NCI-H345 (cell line): ENCODE measurements around the gene NAV2.

ENCODE experiments used
- DNase-seq: peaks from one replicate; lab custom pipeline; 2025; lab: John Stamatoyannopoulos, UW

Gene NAV2

DNA sequence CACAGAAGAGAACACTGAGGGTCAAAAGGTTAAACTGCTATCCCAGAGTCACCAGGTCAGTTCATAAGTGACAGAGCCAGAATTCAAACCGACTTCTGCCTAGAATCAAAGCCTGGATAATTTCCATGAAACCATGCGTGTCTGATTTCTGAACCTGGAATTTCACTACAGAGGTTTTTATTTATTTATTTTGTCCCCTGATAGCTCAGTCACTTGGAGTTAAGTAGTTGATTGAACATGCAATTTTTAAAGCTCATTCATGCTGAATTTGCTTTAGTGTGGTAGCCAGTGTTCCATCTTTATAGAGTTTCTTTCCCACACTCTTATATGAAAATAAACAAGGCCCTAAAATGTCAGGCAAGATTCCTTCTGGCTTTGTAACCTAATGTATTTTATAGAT is 93.2 kb downstream of the NAV2 start:
- DNase-seq = no peak

DNA sequence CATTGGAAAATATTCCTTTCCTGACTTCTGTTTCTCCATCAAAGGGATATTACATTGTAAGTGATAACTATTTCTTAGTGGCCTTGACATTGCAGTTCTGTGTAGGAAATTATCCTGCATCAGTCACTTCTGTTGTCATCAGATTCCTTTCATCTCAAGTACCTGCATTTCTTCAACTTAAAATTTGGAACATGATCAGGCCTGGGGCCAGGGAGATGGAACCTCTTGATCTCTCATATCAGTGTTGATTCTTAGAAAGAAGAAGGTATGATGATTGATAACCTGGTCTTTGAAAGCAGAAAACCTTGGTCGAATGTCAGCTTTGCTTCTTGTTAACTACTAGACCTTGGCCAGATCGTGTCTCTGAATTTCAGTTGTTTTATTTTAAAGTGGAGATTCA is 93.6 kb downstream of the NAV2 start:
- DNase-seq = no peak

DNA sequence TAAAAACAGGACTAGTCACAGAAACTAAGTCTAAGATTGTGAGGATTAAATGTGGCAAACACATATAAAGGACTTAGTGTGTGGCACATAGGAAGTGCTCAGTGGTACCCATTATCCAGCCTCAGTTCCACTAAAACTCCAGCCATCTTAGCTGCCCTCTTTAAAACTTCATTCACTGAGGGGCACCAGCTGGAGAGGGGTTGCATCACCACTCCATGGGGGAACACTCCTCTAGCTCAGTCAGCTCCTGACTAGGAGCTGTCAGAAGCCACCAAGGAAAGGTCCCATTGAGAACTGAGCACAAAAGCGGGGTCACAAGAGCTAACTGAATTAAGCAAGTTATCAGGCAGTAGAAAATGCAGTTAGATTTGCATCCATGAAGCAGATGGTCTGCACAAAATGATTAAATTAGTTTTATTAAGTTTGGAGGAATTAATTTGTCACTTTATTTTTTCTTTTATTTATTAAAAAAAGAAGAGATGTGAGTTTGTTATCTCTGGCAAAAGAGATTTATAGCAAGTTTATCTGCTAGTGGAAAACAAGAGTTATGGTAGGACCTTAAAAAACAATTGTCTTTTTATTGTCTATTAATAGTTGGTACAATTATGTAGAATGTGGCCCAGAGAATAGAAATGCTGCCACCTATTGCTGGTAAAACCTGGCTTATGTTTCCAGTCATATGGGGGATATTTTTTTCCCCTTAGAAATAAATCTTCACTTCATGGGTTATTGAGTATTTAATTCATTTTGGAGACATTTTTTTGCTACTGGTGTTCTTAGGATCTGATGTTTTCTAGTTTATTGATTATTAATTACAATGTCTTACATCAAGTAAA is 95.7 kb downstream of the NAV2 start:
- DNase-seq = peak; percentile 61

DNA sequence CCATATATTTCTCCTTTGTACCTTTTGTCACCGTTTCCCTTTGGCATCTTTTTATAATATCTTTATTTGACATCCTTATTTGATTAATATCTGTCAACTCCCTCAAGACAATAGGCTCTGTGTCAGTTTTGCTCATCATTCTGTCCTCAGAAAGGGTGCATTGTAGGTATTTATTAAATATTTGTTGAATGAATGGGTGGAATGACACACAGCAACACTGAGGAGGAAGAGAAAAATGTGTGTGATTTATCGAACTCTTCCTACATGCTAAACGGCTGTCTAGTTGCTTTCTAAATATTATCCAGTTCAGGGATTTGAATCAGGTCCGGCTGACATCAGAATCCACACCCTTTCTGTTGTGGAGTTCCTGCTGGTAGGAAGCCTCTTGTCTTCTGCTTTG is 98.2 kb downstream of the NAV2 start:
- DNase-seq = no peak

DNA sequence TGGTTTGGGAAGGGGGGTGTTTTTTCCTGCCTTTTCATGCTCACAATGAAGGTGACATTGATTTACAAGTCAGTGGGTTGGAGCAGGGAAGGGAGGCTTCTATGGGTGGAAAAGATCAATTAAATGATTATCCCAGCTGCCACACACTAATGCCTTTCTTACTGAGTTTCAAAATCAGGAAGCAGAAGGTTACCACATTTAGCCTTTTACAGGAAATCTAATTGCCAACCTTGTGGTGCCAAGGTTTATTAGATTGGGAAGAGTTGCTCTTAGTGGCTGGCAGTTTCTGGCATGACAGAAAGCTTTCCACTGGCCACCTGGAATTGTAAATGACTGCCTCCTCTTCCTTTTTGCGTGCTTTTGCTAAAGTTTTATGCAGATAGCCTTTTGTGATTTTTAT is 98.7 kb downstream of the NAV2 start:
- no peak for DNase-seq

DNA sequence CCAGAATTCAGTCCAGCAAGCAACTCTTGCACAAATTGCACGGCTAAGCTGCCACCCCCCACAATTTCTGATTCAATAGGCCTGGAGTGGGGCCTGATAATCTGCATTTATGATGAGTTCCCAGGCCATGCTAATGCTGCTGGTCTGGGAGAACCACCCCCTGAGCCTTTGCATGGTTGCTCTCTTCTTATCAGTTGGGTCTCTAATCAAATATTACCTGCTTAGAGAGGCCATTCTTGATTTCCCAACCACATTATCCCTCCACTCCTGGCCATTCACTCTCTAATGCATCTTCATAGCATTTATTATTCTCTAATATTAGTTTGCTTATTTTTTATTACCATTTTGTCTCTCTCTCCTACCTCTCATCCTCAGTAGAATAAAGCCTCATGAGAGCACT is 99.5 kb downstream of the NAV2 start:
- DNase-seq = no peak

DNA sequence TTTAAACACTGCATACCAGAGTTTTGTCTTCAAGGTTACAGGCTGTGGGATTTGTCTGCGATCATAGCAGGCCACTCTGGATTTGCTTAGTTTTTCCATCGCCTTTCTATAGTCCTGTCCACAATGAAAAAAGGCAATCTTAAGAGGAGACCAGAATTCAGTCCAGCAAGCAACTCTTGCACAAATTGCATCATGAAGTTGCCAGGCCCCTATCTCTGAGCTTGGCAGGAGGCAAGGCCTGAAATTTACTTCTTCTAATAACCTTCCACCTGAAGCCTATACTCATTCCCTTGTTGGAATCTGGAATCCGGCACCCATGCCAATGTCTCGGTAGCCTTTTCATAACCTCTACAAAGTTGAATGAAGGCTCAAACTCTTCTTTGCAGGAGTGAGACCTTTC is 100.1 kb downstream of the NAV2 start:
- DNase-seq = no peak

DNA sequence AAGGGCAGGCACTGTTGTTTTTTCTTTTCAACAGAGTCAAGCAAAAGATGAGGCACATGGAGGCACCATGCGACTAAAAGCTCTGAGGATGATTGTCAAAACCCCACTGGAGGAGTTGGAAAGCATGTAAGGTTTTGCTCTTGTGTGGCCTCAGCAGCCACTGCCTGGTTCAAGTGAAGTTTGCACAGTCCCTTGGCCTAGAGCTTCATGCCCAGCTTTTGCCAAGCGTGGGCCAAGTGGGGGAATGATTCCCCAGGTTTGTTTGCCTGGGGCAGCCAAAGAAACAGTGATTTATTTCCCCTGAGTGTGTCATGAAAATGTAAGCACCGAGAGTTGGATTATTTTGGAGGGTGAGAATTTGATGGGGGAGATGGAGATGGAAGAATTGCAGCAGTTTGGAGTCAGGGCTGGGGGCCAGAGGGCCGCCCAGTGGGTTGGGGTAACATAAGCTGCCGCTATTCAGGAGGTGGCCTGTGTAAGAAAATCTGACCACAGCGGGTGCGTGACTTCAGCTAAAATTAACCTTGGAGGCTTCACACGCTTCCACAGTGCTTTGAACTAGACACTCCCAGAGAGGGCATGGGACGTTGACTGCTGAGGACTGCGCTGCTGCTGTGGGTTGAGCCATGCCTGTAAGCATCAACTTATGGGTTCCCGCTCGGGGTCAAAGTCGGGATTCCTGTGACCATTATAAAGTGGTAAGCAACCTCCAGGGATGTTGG is 100.7 kb downstream of the NAV2 start:
- no peak for DNase-seq

DNA sequence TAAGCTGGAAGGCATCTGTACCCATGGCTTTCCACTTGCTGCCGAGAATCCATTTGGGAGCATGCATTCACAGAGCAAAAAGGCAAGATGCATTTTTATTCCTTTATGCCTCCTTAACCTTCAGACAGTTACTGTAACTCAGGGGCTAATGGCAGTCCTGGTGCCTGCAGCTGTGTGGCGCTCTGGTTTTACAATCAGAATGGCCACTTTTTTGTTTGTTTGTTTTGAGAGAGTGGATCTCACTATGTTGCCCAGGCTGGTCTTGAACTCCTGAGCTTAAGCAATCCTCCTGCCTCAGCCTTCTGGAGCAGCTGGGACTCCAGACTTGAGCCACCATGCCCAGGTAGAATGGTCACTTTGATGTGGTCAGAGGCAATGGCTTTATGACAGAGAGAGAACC is 101.8 kb downstream of the NAV2 start:
- DNase-seq = peak; percentile 30

DNA sequence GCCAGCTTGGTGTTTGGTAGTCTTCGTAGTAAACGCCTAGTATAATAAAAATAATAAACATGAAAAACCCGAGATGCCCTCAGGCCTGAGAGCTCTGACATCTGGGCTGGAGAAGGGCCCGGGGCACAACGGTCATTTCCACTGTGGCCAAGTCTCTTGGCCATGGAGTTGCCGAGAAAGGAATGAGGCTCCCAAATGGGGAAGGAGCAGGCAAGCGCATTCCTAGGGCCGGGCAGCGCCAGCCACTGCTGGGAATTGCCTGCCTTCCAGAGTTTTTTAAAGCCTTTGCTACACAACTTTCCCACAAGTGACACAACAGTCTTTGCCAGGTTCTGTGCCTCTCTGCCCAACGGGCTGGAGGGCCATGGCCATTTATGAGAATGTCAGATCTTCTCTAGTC is 103.4 kb downstream of the NAV2 start:
- DNase-seq = no peak

DNA sequence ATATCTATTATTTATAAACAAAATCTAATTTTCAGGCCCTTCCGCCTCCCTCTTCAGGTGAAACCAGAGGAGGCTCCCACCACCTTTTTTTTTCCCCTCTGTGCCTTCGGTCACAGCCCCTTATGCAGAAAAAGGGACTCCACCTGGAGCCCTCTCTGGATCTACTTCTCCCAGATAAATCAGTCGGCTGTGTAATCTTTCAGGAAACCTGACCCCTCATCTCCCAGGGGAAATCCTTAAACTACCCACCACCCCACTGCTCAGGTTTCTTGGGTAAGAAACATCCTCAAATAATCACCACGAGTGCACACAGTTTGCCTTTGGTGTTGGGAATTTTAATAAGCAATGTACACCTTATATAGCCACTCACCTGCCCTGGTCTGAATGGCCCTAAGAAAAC is 104.2 kb downstream of the NAV2 start:
- peak; percentile 30 for DNase-seq

DNA sequence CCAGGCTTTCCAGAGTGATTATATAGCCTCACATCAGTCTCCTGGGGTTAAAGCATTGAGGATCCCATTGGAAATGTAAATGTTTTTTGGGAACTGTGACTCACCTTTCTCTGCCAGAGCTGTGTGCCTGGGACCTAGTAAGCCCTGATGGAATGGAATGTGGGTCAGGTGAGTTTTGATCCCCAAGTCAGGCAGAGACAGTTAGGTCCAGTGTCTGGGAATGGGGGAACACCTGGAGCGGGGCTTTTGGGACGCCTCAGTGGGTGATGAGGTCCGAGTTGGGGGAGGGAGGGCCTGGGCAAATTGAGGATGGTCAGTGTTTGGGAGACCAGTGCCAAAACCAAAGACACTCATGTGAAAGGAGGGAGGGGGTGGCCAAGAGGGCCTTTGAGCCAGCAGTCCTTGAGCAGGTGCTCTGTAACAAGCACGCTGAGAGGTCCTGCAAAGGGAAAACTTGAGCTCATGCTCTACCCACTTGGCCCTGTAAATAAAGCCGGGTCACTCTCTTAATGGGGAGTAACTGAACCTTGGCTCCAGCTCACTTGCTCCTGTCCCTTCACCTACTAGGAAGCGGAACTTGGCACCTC is 104.7 kb downstream of the NAV2 start:
- no peak for DNase-seq

DNA sequence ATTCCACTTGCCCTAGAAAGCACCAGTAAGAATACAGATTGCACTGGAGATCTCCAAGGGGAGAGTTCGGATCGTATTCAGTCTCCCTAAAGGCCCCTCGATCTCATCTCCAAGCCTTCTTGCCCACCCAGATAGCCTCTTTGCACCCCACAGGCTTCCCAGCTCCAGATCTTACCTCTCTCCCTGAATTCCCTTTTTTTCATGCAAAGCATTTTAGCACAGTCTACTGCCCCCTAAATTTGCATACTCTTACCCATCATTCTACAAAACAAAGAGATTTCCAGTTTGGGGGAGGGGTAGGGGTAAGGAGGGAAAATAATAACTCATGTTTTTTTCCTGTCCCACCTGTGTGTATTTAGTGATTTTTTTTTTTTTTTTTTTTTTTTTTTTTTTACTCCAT is 105.2 kb downstream of the NAV2 start:
- peak; percentile 46 for DNase-seq

DNA sequence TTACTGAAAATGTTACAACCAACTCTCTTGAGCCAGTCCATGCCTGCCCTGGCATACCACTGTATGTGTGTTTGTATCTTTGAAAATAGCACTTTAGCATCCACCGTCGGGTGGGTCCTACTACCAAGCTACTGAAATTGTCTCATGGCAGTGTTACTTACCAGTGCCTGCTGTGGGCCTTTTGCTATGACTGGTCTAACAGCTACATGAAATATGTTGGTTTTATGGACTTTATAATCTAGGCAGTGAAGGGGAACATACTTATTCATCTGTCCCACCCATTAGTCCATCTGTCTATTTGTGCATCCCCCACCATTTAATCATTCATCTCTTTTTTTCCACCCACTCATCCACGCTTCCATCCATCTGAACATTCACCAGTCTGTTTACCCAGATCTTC is 106.0 kb downstream of the NAV2 start:
- peak; percentile 97 for DNase-seq

DNA sequence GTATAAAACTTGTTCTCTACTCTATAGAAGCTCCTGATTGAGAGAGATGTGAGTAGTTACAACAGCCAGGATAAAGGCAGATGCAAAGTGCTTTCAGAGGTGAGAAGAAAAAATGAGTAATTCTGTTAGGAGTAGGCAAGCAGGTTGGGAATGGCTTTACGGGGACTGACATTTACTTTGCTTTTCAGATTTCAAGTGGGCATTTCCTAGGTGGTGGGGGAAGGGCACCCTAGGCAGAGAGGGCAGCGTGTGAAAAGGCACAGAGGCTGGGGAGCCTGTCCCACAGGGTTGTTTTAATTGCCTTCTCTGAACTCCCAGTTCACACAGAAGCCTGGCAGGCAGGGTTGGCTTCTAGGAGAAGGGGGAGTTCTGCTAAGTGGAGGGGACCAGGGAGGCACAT is 106.5 kb downstream of the NAV2 start:
- peak; percentile 97 for DNase-seq

DNA sequence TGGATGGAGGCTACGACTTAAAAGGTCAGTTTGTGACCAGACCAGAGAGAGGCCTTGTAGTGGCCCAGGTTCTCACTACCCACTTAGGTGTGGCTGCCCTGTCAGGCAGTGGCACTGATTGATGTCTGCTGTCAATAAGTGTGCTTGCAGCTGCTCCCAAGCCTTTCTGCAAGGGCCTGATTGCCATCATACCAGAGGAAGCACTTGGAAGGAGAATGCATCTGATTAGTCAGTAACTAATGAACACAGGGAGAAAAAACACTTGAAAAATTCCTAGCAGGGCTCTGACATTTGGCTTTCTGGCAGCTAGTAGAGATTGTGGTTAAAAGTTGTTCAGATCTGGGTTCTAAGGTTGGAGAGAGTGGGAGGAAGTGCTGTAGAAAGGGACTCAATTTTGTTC is 107.5 kb downstream of the NAV2 start:
- peak; percentile 30 for DNase-seq

DNA sequence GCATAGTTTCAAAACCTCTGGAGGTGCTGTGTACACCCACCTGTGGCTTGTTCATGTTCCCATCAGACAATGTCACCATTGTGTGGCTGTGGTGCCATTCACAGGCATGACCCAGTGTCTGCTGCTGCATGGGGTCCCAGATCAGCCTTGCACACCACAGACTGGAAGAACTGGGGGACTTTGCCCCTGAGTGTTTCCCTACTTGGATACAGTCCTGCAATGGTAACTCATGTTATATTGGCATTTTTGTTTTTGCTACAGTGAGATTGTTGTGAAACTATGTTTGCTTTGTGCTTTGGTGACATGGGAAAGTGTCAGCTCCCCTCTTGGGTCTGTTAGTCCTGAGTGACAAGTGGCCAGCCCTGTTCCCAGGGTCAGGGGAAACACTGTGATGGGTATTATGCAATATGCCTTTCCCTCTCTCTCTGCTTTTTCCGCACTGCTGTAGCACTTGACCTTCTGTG is 108.8 kb downstream of the NAV2 start:
- peak; percentile 15 for DNase-seq

DNA sequence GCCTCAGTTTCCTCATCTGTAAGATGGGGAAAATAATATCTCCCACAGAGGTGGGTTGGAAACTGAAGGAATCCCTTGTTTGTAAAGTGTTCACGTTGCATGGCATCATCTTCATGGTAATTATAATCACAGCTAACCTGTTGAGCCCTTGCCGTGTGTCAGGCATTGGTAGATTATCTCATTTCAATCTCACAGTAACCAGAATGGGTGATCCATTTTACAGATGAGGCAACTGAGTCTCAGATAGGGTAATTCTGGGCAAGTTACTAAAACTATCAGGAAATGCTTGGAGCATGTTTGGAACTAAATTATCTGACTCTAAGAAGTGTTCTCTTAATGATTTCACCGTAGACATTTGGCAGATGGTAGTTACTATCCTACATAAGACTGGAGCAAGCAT is 109.4 kb downstream of the NAV2 start:
- DNase-seq = no peak

DNA sequence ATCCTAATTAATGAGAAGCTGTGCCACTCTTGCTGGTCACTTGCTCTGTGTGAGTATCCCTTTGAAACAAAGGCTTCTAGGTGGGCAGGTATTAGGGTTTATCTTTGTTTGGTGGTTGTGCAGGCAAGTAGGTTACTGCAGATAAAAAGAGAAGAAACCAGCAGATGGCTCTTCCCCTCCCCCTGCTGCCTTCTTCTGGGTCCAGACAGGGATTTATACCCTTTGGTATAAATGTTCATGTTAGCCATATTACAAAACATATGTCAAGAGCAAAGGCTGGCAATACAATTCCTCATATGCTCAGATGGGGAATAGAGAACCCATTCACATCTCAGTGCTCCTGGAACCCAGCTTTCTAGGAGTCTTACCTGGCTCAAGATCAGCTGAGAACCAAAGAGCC is 109.9 kb downstream of the NAV2 start:
- DNase-seq = no peak

DNA sequence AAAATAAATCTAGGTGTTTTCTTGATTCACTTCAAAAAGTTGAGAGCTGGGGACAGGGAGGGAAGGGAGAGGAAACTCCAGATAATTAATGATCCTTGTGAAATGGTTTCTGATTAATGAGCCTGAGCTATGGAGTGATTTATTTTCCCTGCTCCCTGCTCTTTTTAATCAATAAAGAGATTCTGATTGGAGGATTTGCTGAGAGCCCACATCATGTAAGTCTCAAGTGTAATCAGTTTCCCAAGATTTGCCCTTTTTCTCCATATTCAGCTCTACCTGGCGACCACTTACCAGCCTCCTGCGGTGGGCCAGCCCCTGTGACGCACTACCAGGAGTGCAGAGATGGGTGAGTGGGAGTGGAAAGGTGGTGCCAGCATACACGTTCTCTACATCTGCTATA is 114.0 kb downstream of the NAV2 start:
- DNase-seq = no peak

DNA sequence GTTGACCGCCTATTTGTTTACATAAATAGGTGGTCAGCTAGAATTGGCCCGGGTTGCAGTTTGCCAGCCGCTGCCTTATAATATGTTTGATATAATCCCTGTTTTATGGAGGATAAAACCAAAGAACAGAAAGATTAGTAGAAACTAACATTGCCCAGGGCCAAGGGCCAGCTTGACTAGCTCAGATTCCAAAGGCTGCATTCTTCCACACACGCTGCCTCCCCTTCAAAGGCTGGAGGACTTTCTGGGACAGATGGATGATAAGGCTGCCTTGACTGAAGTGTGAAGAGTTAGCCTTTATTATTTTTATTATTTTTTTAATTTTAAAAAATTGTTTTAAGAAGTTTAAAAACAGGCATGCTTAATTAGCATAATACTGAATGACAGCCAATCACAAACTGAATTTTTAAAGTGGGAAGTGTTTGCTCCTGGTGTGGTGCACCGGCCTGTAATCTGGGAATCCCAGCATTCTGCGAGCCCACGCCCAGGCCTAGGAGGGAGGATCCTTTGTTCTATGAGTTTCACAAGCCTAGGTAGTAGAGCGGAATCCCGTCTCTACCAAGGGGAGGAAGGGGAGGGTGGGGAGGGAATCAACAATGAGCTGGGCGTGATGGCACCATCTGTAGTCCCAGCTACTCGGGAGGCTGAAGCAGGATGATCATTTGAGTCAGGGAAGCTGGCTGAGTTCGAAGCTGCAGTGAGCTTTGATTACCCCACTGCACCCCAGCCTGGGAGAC is 114.9 kb downstream of the NAV2 start:
- DNase-seq = peak; percentile 47

DNA sequence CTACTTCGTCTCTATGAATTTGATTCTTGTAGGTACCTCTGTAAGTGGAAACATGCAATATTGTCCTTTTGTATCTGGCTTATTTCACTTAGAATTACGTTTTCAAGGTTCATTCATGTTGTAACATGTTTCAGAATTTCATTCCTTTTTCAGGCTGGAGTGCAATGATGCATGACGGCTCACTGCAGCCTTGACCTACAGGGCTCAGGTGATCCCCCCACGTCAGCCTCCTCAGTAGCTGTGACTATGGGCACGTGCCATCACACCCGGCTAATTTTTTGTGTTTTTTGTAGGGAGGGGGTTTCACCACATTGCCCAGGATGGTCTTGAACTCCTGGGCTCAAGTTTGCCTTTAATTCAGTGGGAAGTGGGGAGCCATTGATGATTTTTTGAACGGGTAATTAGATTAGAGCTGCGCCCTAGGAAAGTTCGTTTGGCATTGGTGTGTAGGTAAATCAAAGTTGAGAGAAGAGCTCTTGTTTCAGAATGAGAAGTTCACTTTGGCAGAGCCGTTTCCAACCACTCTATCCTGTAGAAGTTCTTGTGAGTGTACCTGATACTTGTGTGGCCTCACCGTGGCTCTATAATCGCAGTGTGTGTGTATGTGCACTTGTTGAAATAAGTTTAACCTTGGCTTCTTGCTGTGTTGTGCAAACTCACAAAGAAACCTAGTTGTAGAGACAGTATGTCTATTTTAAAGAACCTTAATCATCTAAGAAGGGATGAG is 115.9 kb downstream of the NAV2 start:
- DNase-seq = no peak
